HFFc6 (cell line): ENCODE data around the gene CRTC3. TPM values are rescaled to one million over a fixed set of nuclear protein-coding genes. Genes with fewer than 3 reads are reported as not detected.

Experiments
- DNase-seq: peaks from one replicate; pipeline ENCODE4 v3.0.0-alpha.2; 2018
- H3K27ac Mint-ChIP-seq: 2 replicates; pipeline ENCODE4 v1.8.0; 2020; ENCODE audit warnings: mild to moderate bottlenecking, mixed read lengths
- H3K27me3 Mint-ChIP-seq: 2 replicates; pipeline ENCODE4 v1.8.0; 2021; ENCODE audit warnings: mild to moderate bottlenecking, moderate library complexity, mixed read lengths; ENCODE audit not compliant: insufficient read depth
- H3K36me3 Mint-ChIP-seq: 2 replicates; pipeline ENCODE4 v1.8.0; 2021; ENCODE audit warnings: low read depth, mixed read lengths
- H3K4me1 Mint-ChIP-seq: 2 replicates; pipeline ENCODE4 v1.8.0; 2020; ENCODE audit warnings: low read depth, mixed read lengths
- H3K4me3 Mint-ChIP-seq: 2 replicates; pipeline ENCODE4 v1.8.0; 2020; ENCODE audit warnings: mild to moderate bottlenecking, moderate library complexity, mixed read lengths
- H3K9me3 Mint-ChIP-seq: 2 replicates; pipeline ENCODE4 v1.8.0; 2020; ENCODE audit warnings: mild to moderate bottlenecking, mixed read lengths
- CTCF ChIP-seq: fragments of 200-600 bp; sonication (generic); IDR thresholded peaks from 2 replicates; pipeline ENCODE4 v1.5.0; 2021; ENCODE audit warnings: antibody characterized with exemption, mild to moderate bottlenecking
- total RNA-seq, 6 experiments: library from RNA; stranded (reverse); fragmentation: NEBNext Ultra II Directional; extraction: Animal tissue kit (Norgen Biotek cat#: 25700); gene quantifications; 2 replicates in 1 of 6; 3 replicates in 5 of 6; pipeline ENCODE4 v1.2.3, GENCODE V29; 2021

CRTC3 gene
- total RNA-seq, 6 experiments from 2014 or later, result 21.5 to 24.3 (median 23.5) TPM

DNA sequence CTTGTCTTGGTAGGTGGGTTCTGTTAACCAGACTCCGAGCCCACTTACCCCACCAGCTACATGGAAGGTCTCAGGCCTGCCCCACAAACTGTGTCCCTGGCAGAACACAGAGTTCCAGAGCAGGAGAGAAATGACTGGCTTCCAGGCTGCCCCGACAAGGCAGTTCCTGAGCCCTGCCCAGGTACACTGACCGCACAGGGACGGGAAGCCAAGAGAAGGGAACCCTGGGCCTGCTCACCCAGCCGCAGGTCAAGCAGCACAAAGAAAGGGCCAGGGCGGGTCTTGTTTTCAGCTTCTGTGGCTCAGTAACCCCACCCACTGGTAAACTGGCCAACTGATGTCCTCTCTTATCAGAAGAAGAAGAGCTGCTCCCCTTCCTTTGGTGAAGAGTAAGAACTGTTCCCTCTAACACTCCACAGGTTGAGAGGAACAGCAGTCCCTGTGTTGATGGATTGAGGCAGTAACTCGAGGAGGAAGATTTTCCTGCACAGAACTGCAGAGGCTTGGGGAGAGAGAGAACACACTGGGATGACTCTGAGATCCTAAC lies 68.4 kb downstream of the CRTC3 start:
- Mint-ChIP-seq H3K9me3 (no peaks in the 10 kb centered on the region), H3K27me3 (peaks cover 2% of the 10 kb centered on the region; the same call in 1 of the 2 replicates), H3K4me3 (no peak overlapping the region), H3K27ac (peak overlapping the region; percentile 20), H3K36me3 (peaks cover 16% of the 10 kb centered on the region; the same call in 1 of the 2 replicates), H3K4me1 (peaks cover 28% of the 10 kb centered on the region)
- TF ChIP-seq CTCF, result no peak; the same call in 1 of the 2 replicates
- DNase-seq, result peak; percentile 8

GRCh38 chr15:90598679-90599078 lies 69.0 kb downstream of the CRTC3 start:
- Mint-ChIP-seq H3K4me1 (peaks cover 23% of the 10 kb centered on the region), H3K4me3 (no peak overlapping the region), H3K9me3 (no peaks in the 10 kb centered on the region), H3K27me3 (peaks cover 2% of the 10 kb centered on the region; the same call in 1 of the 2 replicates), H3K36me3 (peaks cover 16% of the 10 kb centered on the region; the same call in 1 of the 2 replicates), H3K27ac (peak overlapping the region; percentile 20)
- DNase-seq, result no peak
- TF ChIP-seq CTCF, result no peak

GRCh38 chr15:90599116-90599515 lies 69.4 kb downstream of the CRTC3 start:
- no peak for TF ChIP-seq CTCF
- no peak for DNase-seq
- no peak overlapping the region for H3K4me3 Mint-ChIP-seq
- H3K27me3 Mint-ChIP-seq, result peaks cover 2% of the 10 kb centered on the region; the same call in 1 of the 2 replicates
- H3K9me3 Mint-ChIP-seq, result no peaks in the 10 kb centered on the region
- H3K4me1 Mint-ChIP-seq, result peaks cover 21% of the 10 kb centered on the region
- H3K36me3 Mint-ChIP-seq, result peaks cover 16% of the 10 kb centered on the region; the same call in 1 of the 2 replicates
- no peak overlapping the region for H3K27ac Mint-ChIP-seq

- TF ChIP-seq CTCF, result no peak
- no peaks in the 10 kb centered on the region for H3K9me3 Mint-ChIP-seq
- H3K27me3 Mint-ChIP-seq, result peaks cover 2% of the 10 kb centered on the region; the same call in 1 of the 2 replicates
- peaks cover 21% of the 10 kb centered on the region for H3K4me1 Mint-ChIP-seq
- peaks cover 16% of the 10 kb centered on the region; the same call in 1 of the 2 replicates for H3K36me3 Mint-ChIP-seq
- H3K27ac Mint-ChIP-seq, result no peak overlapping the region
- DNase-seq, result no peak
- no peak overlapping the region for H3K4me3 Mint-ChIP-seq
Observed at GRCh38 chr15:90599644-90600043, 69.9 kb downstream of the CRTC3 start.

DNA sequence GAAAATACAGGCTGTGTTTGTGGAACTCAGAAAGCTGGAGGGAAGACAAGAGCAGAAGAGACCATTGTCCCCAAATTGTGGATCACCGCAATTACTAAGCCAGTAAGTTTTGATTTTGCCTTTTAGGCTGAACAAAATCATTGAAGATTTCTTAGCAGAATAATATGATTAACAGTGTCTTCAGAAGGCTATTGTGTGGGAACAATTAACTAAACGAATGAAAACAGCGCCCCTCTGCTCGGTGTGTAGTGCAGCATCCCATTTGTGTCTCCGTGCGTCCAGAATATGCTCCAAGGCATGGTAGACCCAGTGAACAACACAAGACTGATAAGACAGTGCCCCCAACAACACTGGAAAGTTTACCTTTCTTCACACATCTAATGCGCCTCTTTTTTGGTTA lies 71.2 kb downstream of the CRTC3 start:
- Mint-ChIP-seq H3K27ac (no peak overlapping the region), H3K9me3 (no peaks in the 10 kb centered on the region), H3K36me3 (peaks cover 16% of the 10 kb centered on the region; the same call in 1 of the 2 replicates), H3K27me3 (peaks cover 2% of the 10 kb centered on the region; the same call in 1 of the 2 replicates), H3K4me3 (no peak overlapping the region), H3K4me1 (peaks cover 18% of the 10 kb centered on the region)
- TF ChIP-seq CTCF, result no peak
- DNase-seq, result no peak
